Measurements from ENCODE around the gene HNRNPUL2.

The HNRNPUL2 gene

GRCh38 chr11:62667460-62667859 lies 59.8 kb downstream of the HNRNPUL2 start:
- DNase-seq (ENCODE audit: low read depth): no peak

- DNase-seq (ENCODE audit: low read depth): no peak
Measured at GRCh38 chr11:62666259-62666926, 60.9 kb downstream of the HNRNPUL2 start.

- DNase-seq (ENCODE audit: low read depth): peak; percentile 52
Measured at GRCh38 chr11:62665599-62666258, 61.5 kb downstream of the HNRNPUL2 start.

DNA sequence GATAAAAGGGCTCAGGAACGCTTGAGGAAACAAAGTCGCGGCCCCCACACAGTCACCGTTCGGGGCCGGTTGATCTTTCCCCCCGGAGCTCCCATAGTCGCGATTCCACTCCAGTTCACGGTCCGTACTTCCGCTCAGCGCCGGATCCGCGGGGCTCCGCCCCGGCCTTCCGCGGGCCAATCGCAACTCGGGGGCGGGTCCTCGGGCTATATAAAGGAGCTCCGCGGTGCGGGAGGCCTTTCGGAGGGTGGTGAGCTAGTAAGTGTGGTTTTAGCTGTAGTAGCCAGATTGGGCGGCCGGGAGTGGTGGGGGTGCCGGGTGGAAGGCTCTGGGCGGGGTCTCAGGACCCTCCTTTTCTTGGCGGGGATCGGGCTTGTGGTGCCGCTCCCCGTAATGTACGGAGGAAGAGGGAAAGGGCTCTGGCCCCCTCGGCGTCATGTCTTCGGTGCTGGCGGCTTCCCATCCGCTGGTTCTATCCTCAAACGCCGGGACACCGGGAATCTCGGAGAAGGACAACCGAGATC lies 62.1 kb downstream of the HNRNPUL2 start, which contains the start of the genes C11orf98 and CSKMT:
TSS of gene C11orf98 (minus strand) at position 136 of the 524 bp plus-strand sequence. CDS start at position 95, 41 bp downstream.
TSS of gene CSKMT (plus strand) at position 238 of the 524 bp plus-strand sequence. CDS start 568 bp downstream, outside the sequence.
- peak; percentile 88 for DNase-seq (ENCODE audit: low read depth)

DNA sequence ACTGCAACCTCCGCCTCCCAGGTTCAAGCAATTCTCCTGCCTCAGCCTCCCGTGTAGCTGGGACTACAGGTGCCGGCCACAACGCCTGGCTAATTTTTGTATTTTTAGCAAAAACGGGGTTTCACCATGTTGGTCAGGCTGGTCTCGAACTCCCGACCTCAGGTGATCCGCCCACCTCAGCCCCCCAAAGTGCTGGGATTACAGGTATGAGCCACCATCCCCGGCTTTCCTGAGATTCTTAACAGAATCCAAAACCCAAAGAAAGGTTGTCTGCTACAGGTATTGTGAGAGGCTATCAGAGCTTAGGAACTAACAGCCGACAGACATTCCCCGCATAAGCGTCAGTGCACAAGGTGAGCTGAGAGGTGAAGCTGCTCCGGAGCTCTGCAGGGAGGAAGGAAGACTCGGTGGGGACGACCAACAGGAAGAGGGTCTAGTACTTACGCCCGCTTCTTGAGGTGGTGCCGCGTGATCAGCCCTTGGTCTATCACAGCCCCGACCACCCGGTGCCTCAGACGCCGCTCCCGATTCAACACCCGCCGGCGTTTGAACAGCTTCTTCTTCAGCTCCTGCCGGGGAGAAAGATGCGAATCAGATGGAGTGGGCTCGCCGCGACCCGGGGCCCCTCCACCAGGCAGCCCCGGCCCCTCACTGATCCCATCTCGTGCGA lies 62.7 kb downstream of the HNRNPUL2 start:
- peak; percentile 29 for DNase-seq (ENCODE audit: low read depth)

Measured in T-helper 22 cell (primary cell).